OCI-LY1 (cell line): Measurements from ENCODE around the gene POU2F1.

Experiments
- H2AFZ ChIP-seq: fragments of 200-600 bp; sonication (generic), shearing (Covaris generic); 2 replicates; pipeline ENCODE4 v1.6.0; 2014; ENCODE audit warnings: antibody characterized with exemption, mild to moderate bottlenecking, low read length
- H3F3A ChIP-seq: fragments of 200-600 bp; sonication (generic), shearing (Covaris generic); 2 replicates; pipeline ENCODE4 v1.6.0; 2014; ENCODE audit warnings: mild to moderate bottlenecking, antibody characterized with exemption, low read length, moderate library complexity; ENCODE audit not compliant: insufficient read depth
- H3K27ac ChIP-seq: fragments of 200-600 bp; sonication (generic); 2 replicates; pipeline ENCODE4 v1.5.1; 2014; ENCODE audit warnings: low read length, mixed run types, mild to moderate bottlenecking, low read depth; ENCODE audit not compliant: poor library complexity, severe bottlenecking
- H3K27me3 ChIP-seq: fragments of 200-600 bp; sonication (generic); 2 replicates; pipeline ENCODE4 v1.6.0; 2014; ENCODE audit warnings: antibody characterized with exemption, mild to moderate bottlenecking, low read length, moderate library complexity; ENCODE audit not compliant: insufficient read depth
- H3K36me3 ChIP-seq: fragments of 200-600 bp; sonication (generic); 2 replicates; pipeline ENCODE4 v1.6.1; 2014; ENCODE audit warnings: mild to moderate bottlenecking, antibody characterized with exemption, low read length, moderate library complexity, mixed read lengths; ENCODE audit not compliant: insufficient read depth
- H3K4me1 ChIP-seq: fragments of 200-600 bp; sonication (generic); 2 replicates; pipeline ENCODE4 v1.5.1; 2014; ENCODE audit warnings: mild to moderate bottlenecking, low read length, moderate library complexity; ENCODE audit not compliant: insufficient read depth, severe bottlenecking
- H3K4me2 ChIP-seq: fragments of 200-600 bp; sonication (generic), shearing (Covaris generic); 2 replicates; pipeline ENCODE4 v1.6.1; 2014; ENCODE audit warnings: low read length
- H3K4me3 ChIP-seq: fragments of 200-600 bp; sonication (generic); 2 replicates; pipeline ENCODE4 v1.5.1; 2014; ENCODE audit warnings: low read length, low read depth, mild to moderate bottlenecking, mixed read lengths; ENCODE audit not compliant: poor library complexity, severe bottlenecking
- H3K79me2 ChIP-seq: fragments of 200-600 bp; shearing (Covaris generic); 2 replicates; pipeline ENCODE4 v1.6.1; 2016; ENCODE audit warnings: mixed run types, low read length, mixed read lengths; ENCODE audit not compliant: insufficient read depth
- H3K9ac ChIP-seq: fragments of 200-600 bp; sonication (generic), shearing (Covaris generic); 2 replicates; pipeline ENCODE4 v1.6.1; 2014; ENCODE audit warnings: mild to moderate bottlenecking, low read length, mixed read lengths
- H3K9me2 ChIP-seq: fragments of 200-600 bp; sonication (generic), shearing (Covaris generic); 2 replicates; pipeline ENCODE4 v1.6.1; 2014; ENCODE audit warnings: low read depth, mild to moderate bottlenecking, low read length, mixed read lengths
- H3K9me3 ChIP-seq: fragments of 200-600 bp; shearing (Covaris generic); 2 replicates; pipeline ENCODE4 v1.6.1; 2014; ENCODE audit warnings: low read length, mixed read lengths
- H4K20me1 ChIP-seq: fragments of 200-600 bp; sonication (generic), shearing (Covaris generic); 2 replicates; pipeline ENCODE4 v1.6.0; 2016; ENCODE audit warnings: mild to moderate bottlenecking, low read length; ENCODE audit not compliant: insufficient read depth
- CTCF ChIP-seq: fragments of 200-600 bp; sonication (generic), shearing (Covaris generic); IDR thresholded peaks from 2 replicates; pipeline ENCODE4 v1.5.1; 2017; ENCODE audit warnings: mild to moderate bottlenecking, antibody characterized with exemption, low read length, moderate library complexity, mixed read lengths
- EZH2 ChIP-seq: fragments of 200-600 bp; sonication (generic), shearing (Covaris generic); IDR thresholded peaks from 2 replicates; pipeline ENCODE4 v1.8.0; 2017; ENCODE audit warnings: borderline replicate concordance, mixed run types, mild to moderate bottlenecking, antibody characterized with exemption, low read length, moderate library complexity, mixed read lengths

POU2F1 gene

GRCh38 chr1:167456926-167457325, 236.2 kb downstream of the POU2F1 start:
- Histone ChIP-seq H3K4me2 (no peak overlapping the region), H3K9me3 (no peaks in the 10 kb centered on the region), H3K36me3 (no peaks in the 10 kb centered on the region), H3K4me1 (peaks cover 30% of the 10 kb centered on the region), H3K4me3 (no peak overlapping the region), H3K79me2 (no peaks in the 10 kb centered on the region), H3K9me2 (no peaks in the 10 kb centered on the region), H3K27me3 (no peaks in the 10 kb centered on the region), H4K20me1 (no peaks in the 10 kb centered on the region), H3K9ac (no peak overlapping the region), H3K27ac (no peak overlapping the region), H3F3A (0 out of 2 replicates have a peak, but pooled peaks cover 7% of the 10 kb centered on the region), H2AFZ (no peak overlapping the region)
- no peak for TF ChIP-seq CTCF
- no peak for TF ChIP-seq EZH2

- Histone ChIP-seq H4K20me1 (no peaks in the 10 kb centered on the region), H3K4me2 (no peak overlapping the region), H3K36me3 (no peaks in the 10 kb centered on the region), H3K27me3 (no peaks in the 10 kb centered on the region), H3K4me1 (peaks cover 24% of the 10 kb centered on the region), H3K4me3 (no peak overlapping the region), H3K9ac (no peak overlapping the region), H3K9me3 (no peaks in the 10 kb centered on the region), H3K9me2 (no peaks in the 10 kb centered on the region), H3F3A (0 out of 2 replicates have a peak, but pooled peaks cover 7% of the 10 kb centered on the region), H3K79me2 (no peaks in the 10 kb centered on the region), H3K27ac (no peak overlapping the region), H2AFZ (no peak overlapping the region)
- no peak for TF ChIP-seq CTCF
- no peak for TF ChIP-seq EZH2
Measured at GRCh38 chr1:167457936-167458584, 237.4 kb downstream of the POU2F1 start.

- no peak for TF ChIP-seq EZH2
- TF ChIP-seq CTCF = no peak
- no peaks in the 10 kb centered on the region for H4K20me1 ChIP-seq
- no peaks in the 10 kb centered on the region for H3K9me2 ChIP-seq
- no peaks in the 10 kb centered on the region for H3K9me3 ChIP-seq
- no peaks in the 10 kb centered on the region for H3K36me3 ChIP-seq
- peaks cover 6% of the 10 kb centered on the region for H3K4me1 ChIP-seq
- H2AFZ ChIP-seq = no peak overlapping the region
- no peaks in the 10 kb centered on the region for H3F3A ChIP-seq
- H3K4me3 ChIP-seq = no peak overlapping the region
- no peak overlapping the region for H3K4me2 ChIP-seq
- H3K79me2 ChIP-seq = no peaks in the 10 kb centered on the region
- no peaks in the 10 kb centered on the region for H3K27me3 ChIP-seq
- H3K27ac ChIP-seq = no peak overlapping the region
- H3K9ac ChIP-seq = no peak overlapping the region
Measured at GRCh38 chr1:167460836-167461235, 240.2 kb downstream of the POU2F1 start.
